HL-60/S4 treated with phorbol 12-myristate 13-acetate at 8.2 ng/mL for 4 days and 3 days (cell line): ENCODE results near the gene OR2T8.

Experiments
- in situ Hi-C: fragments of 300-500 bp; cut with MboI; formaldehyde crosslinking; loops from 2 replicates; pipeline ENCODE4 v1.15.0; 2022; ENCODE audit warnings: low sequenced_read_pairs

Gene OR2T8

GRCh38 chr1:247961791-247962190 lies 41.7 kb downstream of the OR2T8 start:
- in situ Hi-C loops = no loop called here

GRCh38 chr1:247962911-247963588 lies 43.0 kb downstream of the OR2T8 start:
- in situ Hi-C loops = no loop called here

DNA sequence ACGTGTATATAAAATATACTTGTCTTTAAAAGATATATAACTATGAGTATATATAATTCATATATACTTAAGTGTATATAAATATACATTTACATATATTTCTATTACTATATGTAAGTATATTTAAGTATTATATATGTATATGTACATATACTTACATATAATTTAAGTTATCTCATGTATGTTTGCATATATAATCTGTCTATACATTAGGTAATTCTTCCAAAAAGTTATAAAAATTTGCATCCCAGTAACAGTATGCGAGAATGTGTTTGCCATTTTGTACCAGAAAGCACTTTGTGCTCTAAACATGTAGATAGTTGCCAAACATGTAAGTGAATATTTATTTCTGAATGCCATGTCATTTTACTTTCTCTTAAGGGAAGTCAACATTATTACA lies 44.9 kb downstream of the OR2T8 start, which contains the start of gene OR2AK2:
Gene OR2AK2 (plus strand): TSS at position 301 of the 400 bp plus-strand sequence. CDS start 144 bp downstream, outside the sequence.
- in situ Hi-C loops = no loop called here

GRCh38 chr1:247966532-247967204 lies 46.6 kb downstream of the OR2T8 start:
- in situ Hi-C loops = no loop called here
